Vagina (tissue), 2 donors: ENCODE data around the gene PPP6C. TPM values are rescaled to one million over a fixed set of nuclear protein-coding genes. Genes with fewer than 3 reads are reported as not detected.
"Not testable (repeated sequence)": the region's sequence is repeated elsewhere in the genome, so short reads cannot be mapped to it uniquely, and the experiment has no call there.

Experiments used
- DNase-seq, 2 donors: peaks; one replicate each; pipeline ENCODE4 v3.0.0-alpha.2; 2017; ENCODE audit errors: extremely low spot score in 2 of 2
- H3K27ac ChIP-seq: fragments of 200-600 bp; sonication (generic); one replicate; pipeline ENCODE4 v1.5.1; 2019
- H3K27me3 ChIP-seq: fragments of 200-600 bp; sonication (generic); one replicate; pipeline ENCODE4 v1.5.1; 2019
- H3K36me3 ChIP-seq, 2 donors: fragments of 200-600 bp; sonication (generic); one replicate each; pipeline ENCODE4 v1.5.1; 2017 to 2019
- H3K4me1 ChIP-seq: fragments of 200-600 bp; sonication (generic); one replicate; pipeline ENCODE4 v1.5.1; 2019
- H3K4me3 ChIP-seq, 2 donors: fragments of 200-600 bp; sonication (generic); 1 replicate in 1 of 2; 2 replicates in 1 of 2; pipeline ENCODE4 v1.5.1; 2016 to 2019
- H3K9me3 ChIP-seq: fragments of 200-600 bp; sonication (generic); one replicate; pipeline ENCODE4 v1.5.1; 2019
- CTCF ChIP-seq, 3 experiments: fragments of 450-650 bp in 2 of 3; fragments of 200-600 bp in 1 of 3; sonication (generic) in 1 of 3; IDR thresholded peaks; one replicate each; pipeline ENCODE4 v1.5.1; 2017 to 2019; ENCODE audit warnings: antibody characterized with exemption in 3 of 3, mild to moderate bottlenecking in 2 of 3, moderate library complexity in 2 of 3
- POLR2A ChIP-seq, 2 donors: fragments of 450-650 bp; IDR thresholded peaks; one replicate each; pipeline ENCODE4 v1.6.1; 2017; ENCODE audit warnings: antibody characterized with exemption in 2 of 2, mild to moderate bottlenecking in 2 of 2, moderate library complexity in 2 of 2
- POLR2AphosphoS5 ChIP-seq, 2 donors: sonication (generic); formaldehyde crosslinking; IDR thresholded peaks; one replicate each; pipeline ENCODE4 v1.9.0; 2017; ENCODE audit warnings: antibody characterized with exemption in 2 of 2, mild to moderate bottlenecking in 2 of 2, low read depth in 1 of 2; ENCODE audit not compliant: insufficient read depth in 1 of 2
- intact Hi-C: fragments of 100-400 bp; cut with DNase I; formaldehyde crosslinking; loops from one replicate; pipeline ENCODE4 v1.15.1; 2023
- total RNA-seq: library from RNA; depleted of rRNA; stranded (reverse); fragments of >200 nt; gene quantifications from one replicate; pipeline ENCODE4 v1.2.3, GENCODE V29; 2016

Gene PPP6C
- total RNA-seq, 1 donor from 2014 or later: 26.8 TPM

GRCh38 chr9:125180876-125181275 lies 8.7 kb downstream of the PPP6C start:
- Histone ChIP-seq H3K27me3 (no peaks in the 10 kb centered on the region), H3K27ac (no peak overlapping the region), H3K36me3 (no peaks in the 10 kb centered on the region), H3K4me3 (no peak overlapping the region), H3K4me1 (peaks cover 50% of the 10 kb centered on the region), H3K9me3 (no peaks in the 10 kb centered on the region)
- intact Hi-C loops: loop anchor here (10.0 kb wide), 1 partner anchor 64 kb away; the partner anchor contains the start of gene HSPA5
- DNase-seq: no peak
- TF ChIP-seq POLR2AphosphoS5 (IDR thresholded peaks at IDR 0.05; ENCODE audit: insufficient read depth in 1 of 2, low read depth in 1 of 2) (no peak), CTCF (IDR thresholded peaks at IDR 0.05) (no peak), POLR2A (IDR thresholded peaks at IDR 0.05) (no peak)

- peaks cover 43% of the 10 kb centered on the region for H3K4me1 ChIP-seq
- not testable (repeated sequence) for DNase-seq, H3K36me3 ChIP-seq, H3K27ac ChIP-seq, H3K4me3 ChIP-seq, H3K9me3 ChIP-seq, H3K27me3 ChIP-seq
- intact Hi-C loops: loop anchor here (10.0 kb wide), 1 partner anchor 65 kb away; the partner anchor contains the start of gene HSPA5
Observed at GRCh38 chr9:125179776-125180175, 9.8 kb downstream of the PPP6C start.

GRCh38 chr9:125177888-125178287 lies 11.7 kb downstream of the PPP6C start:
- Histone ChIP-seq H3K9me3 (no peaks in the 10 kb centered on the region), H3K4me3 (no peak overlapping the region), H3K27me3 (no peaks in the 10 kb centered on the region), H3K4me1 (peaks cover 38% of the 10 kb centered on the region), H3K27ac (no peak overlapping the region), H3K36me3 (no peaks in the 10 kb centered on the region)
- no peak for TF ChIP-seq CTCF (IDR thresholded peaks at IDR 0.05)
- intact Hi-C loops: loop anchor here (1.0 kb wide), 1 partner anchor 10 kb away; no protein-coding TSS in a partner anchor
- DNase-seq: no peak

- Histone ChIP-seq H3K4me3 (peak overlapping the region in 1 of 2 donors; percentile 13), H3K4me1 (peaks cover 43% of the 10 kb centered on the region), H3K27me3 (no peaks in the 10 kb centered on the region), H3K36me3 (no peaks in the 10 kb centered on the region), H3K27ac (peak overlapping the region; percentile 48), H3K9me3 (no peaks in the 10 kb centered on the region)
- no peak for DNase-seq
- TF ChIP-seq CTCF (IDR thresholded peaks at IDR 0.05): no peak
- no peak for TF ChIP-seq POLR2AphosphoS5 (IDR thresholded peaks at IDR 0.05; ENCODE audit: insufficient read depth in 1 of 2, low read depth in 1 of 2)
- no peak for TF ChIP-seq POLR2A (IDR thresholded peaks at IDR 0.05)
- intact Hi-C loops: loop anchor here (1.0 kb wide), 1 partner anchor 8 kb away; no protein-coding TSS in a partner anchor
Observed at GRCh38 chr9:125176636-125177035, 13.0 kb downstream of the PPP6C start.

- Histone ChIP-seq H3K27ac (no peak overlapping the region), H3K9me3 (no peaks in the 10 kb centered on the region), H3K4me1 (peaks cover 34% of the 10 kb centered on the region), H3K4me3 (no peak overlapping the region), H3K36me3 (peaks cover 0 to 6% of the 10 kb centered on the region in 2 donors), H3K27me3 (no peaks in the 10 kb centered on the region)
- TF ChIP-seq POLR2A (IDR thresholded peaks at IDR 0.05): no peak
- no peak for TF ChIP-seq CTCF (IDR thresholded peaks at IDR 0.05)
- TF ChIP-seq POLR2AphosphoS5 (IDR thresholded peaks at IDR 0.05; ENCODE audit: insufficient read depth in 1 of 2, low read depth in 1 of 2): no peak
- no peak for DNase-seq
- intact Hi-C loops: no loop called here
Observed at GRCh38 chr9:125172031-125172755, 17.4 kb downstream of the PPP6C start.
